ENCODE measurements around the gene SLC35G6.

SLC35G6 gene

DNA sequence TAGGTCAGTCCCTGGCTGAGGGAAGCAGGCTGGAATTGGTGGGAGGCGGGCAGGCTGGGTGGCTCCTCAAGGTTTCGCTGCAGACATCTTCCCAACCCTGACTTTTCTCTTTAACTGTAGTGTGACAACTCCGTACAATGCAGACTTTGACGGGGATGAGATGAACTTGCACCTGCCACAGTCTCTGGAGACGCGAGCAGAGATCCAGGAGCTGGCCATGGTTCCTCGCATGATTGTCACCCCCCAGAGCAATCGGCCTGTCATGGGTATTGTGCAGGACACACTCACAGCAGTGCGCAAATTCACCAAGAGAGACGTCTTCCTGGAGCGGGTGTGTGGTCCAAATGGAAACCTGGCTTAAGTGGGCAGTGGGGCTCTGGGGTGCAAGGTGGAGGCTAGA lies 17.9 kb downstream of the SLC35G6 start:
- Histone ChIP-seq H3K36me3 (replicated peaks; ENCODE audit: low read depth, low read length) (peaks cover 50% of the 10 kb centered on the region), H2AFZ (ENCODE audit: low read depth, low read length) (no peak overlapping the region), H3K4me1 (ENCODE audit: low read length) (no peaks in the 10 kb centered on the region), H4K20me1 (ENCODE audit: insufficient read depth, low read length) (peaks cover 7% of the 10 kb centered on the region; the same call in 1 of the 2 replicates), H3K27me3 (ENCODE audit: low read depth, low read length) (no peaks in the 10 kb centered on the region), H3K4me3 (ENCODE audit: low read length) (no peak overlapping the region), H3K27ac (ENCODE audit: low read length) (no peak overlapping the region), H3K9me3 (ENCODE audit: insufficient read depth, low read length) (no peaks in the 10 kb centered on the region), H3K79me2 (ENCODE audit: low read length) (peaks cover 18% of the 10 kb centered on the region), H3K9ac (ENCODE audit: low read length) (no peak overlapping the region), H3K4me2 (ENCODE audit: low read length) (no peak overlapping the region)
- no peak for TF ChIP-seq EZH2phosphoT487 (IDR thresholded peaks at IDR 0.05; ENCODE audit: low read depth)
- TF ChIP-seq, protein P1, sequence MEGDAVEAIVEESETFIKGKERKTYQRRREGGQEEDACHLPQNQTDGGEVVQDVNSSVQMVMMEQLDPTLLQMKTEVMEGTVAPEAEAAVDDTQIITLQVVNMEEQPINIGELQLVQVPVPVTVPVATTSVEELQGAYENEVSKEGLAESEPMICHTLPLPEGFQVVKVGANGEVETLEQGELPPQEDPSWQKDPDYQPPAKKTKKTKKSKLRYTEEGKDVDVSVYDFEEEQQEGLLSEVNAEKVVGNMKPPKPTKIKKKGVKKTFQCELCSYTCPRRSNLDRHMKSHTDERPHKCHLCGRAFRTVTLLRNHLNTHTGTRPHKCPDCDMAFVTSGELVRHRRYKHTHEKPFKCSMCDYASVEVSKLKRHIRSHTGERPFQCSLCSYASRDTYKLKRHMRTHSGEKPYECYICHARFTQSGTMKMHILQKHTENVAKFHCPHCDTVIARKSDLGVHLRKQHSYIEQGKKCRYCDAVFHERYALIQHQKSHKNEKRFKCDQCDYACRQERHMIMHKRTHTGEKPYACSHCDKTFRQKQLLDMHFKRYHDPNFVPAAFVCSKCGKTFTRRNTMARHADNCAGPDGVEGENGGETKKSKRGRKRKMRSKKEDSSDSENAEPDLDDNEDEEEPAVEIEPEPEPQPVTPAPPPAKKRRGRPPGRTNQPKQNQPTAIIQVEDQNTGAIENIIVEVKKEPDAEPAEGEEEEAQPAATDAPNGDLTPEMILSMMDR (IDR thresholded peaks at IDR 0.05; ENCODE audit: low read depth, low read length): no peak

DNA sequence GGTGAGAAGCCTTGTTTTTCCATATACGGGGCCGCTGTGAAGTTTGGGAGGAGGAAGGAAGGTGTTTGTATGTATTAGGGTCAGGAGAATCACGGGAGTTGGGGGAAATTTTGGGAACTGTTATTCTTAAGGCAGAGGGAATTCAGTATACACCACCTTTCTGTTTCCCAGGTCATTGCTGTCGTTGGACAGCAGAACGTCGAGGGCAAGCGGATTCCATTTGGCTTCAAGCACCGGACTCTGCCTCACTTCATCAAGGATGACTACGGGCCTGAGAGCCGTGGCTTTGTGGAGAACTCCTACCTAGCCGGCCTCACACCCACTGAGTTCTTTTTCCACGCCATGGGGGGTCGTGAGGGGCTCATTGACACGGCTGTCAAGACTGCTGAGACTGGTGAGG lies 20.5 kb downstream of the SLC35G6 start:
- Histone ChIP-seq H2AFZ (ENCODE audit: low read depth, low read length) (no peak overlapping the region), H3K9me3 (ENCODE audit: insufficient read depth, low read length) (no peaks in the 10 kb centered on the region), H3K4me1 (ENCODE audit: low read length) (no peaks in the 10 kb centered on the region), H3K27me3 (ENCODE audit: low read depth, low read length) (no peaks in the 10 kb centered on the region), H4K20me1 (ENCODE audit: insufficient read depth, low read length) (no peaks in the 10 kb centered on the region), H3K9ac (ENCODE audit: low read length) (no peak overlapping the region), H3K4me3 (ENCODE audit: low read length) (no peak overlapping the region), H3K36me3 (replicated peaks; ENCODE audit: low read depth, low read length) (peaks cover 53% of the 10 kb centered on the region), H3K4me2 (ENCODE audit: low read length) (no peak overlapping the region), H3K27ac (ENCODE audit: low read length) (no peak overlapping the region), H3K79me2 (ENCODE audit: low read length) (no peaks in the 10 kb centered on the region)
- TF ChIP-seq, protein P1 (IDR thresholded peaks at IDR 0.05; ENCODE audit: low read depth, low read length): no peak
- no peak for TF ChIP-seq EZH2phosphoT487 (IDR thresholded peaks at IDR 0.05; ENCODE audit: low read depth)

DNA sequence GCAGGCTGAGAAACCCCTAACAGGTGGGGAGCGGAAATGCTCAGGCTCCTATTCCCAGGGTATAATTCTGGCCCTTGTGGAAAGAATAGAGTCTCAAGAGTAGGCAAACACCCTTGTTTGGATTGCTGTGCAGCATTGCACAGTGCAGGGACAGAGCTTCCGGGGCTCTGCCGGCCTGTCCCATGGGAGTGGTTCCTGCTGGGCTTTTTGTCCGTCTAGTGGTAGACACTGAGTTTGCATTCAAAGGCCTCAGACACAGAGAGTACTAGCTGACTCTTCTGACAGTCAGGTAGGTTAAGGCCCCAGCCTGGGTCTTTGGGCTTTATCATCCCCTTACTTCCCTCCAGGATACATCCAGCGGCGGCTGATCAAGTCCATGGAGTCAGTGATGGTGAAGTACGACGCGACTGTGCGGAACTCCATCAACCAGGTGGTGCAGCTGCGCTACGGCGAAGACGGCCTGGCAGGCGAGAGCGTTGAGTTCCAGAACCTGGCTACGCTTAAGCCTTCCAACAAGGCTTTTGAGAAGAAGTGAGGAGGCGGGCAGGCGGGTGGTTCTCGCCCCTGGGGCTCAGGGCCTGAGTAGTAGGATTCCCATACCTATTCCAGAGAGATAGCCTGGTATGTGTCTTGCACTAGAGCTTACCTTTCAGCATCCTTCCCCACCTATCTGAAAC lies 21.1 kb downstream of the SLC35G6 start:
- no peak overlapping the region for H3K4me3 ChIP-seq (ENCODE audit: low read length)
- peaks cover 50% of the 10 kb centered on the region for H3K36me3 ChIP-seq (replicated peaks; ENCODE audit: low read depth, low read length)
- no peak overlapping the region for H3K9ac ChIP-seq (ENCODE audit: low read length)
- no peak overlapping the region for H3K4me2 ChIP-seq (ENCODE audit: low read length)
- no peak for TF ChIP-seq EZH2phosphoT487 (IDR thresholded peaks at IDR 0.05; ENCODE audit: low read depth)
- TF ChIP-seq, protein P1 (IDR thresholded peaks at IDR 0.05; ENCODE audit: low read depth, low read length): no peak
- no peaks in the 10 kb centered on the region for H3K79me2 ChIP-seq (ENCODE audit: low read length)
- no peaks in the 10 kb centered on the region for H3K4me1 ChIP-seq (ENCODE audit: low read length)
- no peaks in the 10 kb centered on the region for H4K20me1 ChIP-seq (ENCODE audit: insufficient read depth, low read length)
- no peaks in the 10 kb centered on the region for H3K27me3 ChIP-seq (ENCODE audit: low read depth, low read length)
- H2AFZ ChIP-seq (ENCODE audit: low read depth, low read length): no peak overlapping the region
- no peak overlapping the region for H3K27ac ChIP-seq (ENCODE audit: low read length)
- no peaks in the 10 kb centered on the region for H3K9me3 ChIP-seq (ENCODE audit: insufficient read depth, low read length)

DNA sequence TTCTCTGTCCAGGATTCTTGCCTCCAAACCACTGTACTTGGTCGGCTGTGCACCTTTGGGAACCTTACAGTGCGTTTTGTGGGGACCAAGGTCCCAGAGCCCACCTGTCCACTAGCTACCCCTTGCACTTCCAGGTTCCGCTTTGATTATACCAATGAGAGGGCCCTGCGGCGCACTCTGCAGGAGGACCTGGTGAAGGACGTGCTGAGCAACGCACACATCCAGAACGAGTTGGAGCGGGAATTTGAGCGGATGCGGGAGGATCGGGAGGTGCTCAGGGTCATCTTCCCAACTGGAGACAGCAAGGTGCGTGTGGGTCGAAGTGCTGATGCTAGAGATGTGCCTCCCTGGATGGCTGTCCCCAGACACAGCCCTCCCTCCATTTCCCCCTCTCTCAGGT lies 21.7 kb downstream of the SLC35G6 start:
- H4K20me1 ChIP-seq (ENCODE audit: insufficient read depth, low read length): no peaks in the 10 kb centered on the region
- no peaks in the 10 kb centered on the region for H3K79me2 ChIP-seq (ENCODE audit: low read length)
- no peak overlapping the region for H3K4me3 ChIP-seq (ENCODE audit: low read length)
- no peak overlapping the region for H2AFZ ChIP-seq (ENCODE audit: low read depth, low read length)
- no peak overlapping the region for H3K9ac ChIP-seq (ENCODE audit: low read length)
- no peaks in the 10 kb centered on the region for H3K9me3 ChIP-seq (ENCODE audit: insufficient read depth, low read length)
- H3K36me3 ChIP-seq (replicated peaks; ENCODE audit: low read depth, low read length): peaks cover 50% of the 10 kb centered on the region
- no peak overlapping the region for H3K4me2 ChIP-seq (ENCODE audit: low read length)
- no peak overlapping the region for H3K27ac ChIP-seq (ENCODE audit: low read length)
- no peaks in the 10 kb centered on the region for H3K4me1 ChIP-seq (ENCODE audit: low read length)
- no peak for TF ChIP-seq EZH2phosphoT487 (IDR thresholded peaks at IDR 0.05; ENCODE audit: low read depth)
- TF ChIP-seq, protein P1 (IDR thresholded peaks at IDR 0.05; ENCODE audit: low read depth, low read length): no peak; the same call in 1 of the 2 replicates
- H3K27me3 ChIP-seq (ENCODE audit: low read depth, low read length): no peaks in the 10 kb centered on the region
